Measurements from ENCODE around the gene PRKN.

Gene PRKN

GRCh38 chr6:161813156-161813555, 914.4 kb downstream of the PRKN start:
- H3K4me3 ChIP-seq (ENCODE audit: low read depth, low read length): no peak overlapping the region
- no peak for TF ChIP-seq CTCF (IDR thresholded peaks at IDR 0.05; ENCODE audit: low read depth, low read length)

- no peak for TF ChIP-seq CTCF (IDR thresholded peaks at IDR 0.05; ENCODE audit: low read depth, low read length)
Measured at GRCh38 chr6:161809971-161810370, 917.6 kb downstream of the PRKN start.

GRCh38 chr6:161804838-161805237, 922.7 kb downstream of the PRKN start:
- no peak for TF ChIP-seq CTCF (IDR thresholded peaks at IDR 0.05; ENCODE audit: low read depth, low read length)
- no peak overlapping the region for H3K4me3 ChIP-seq (ENCODE audit: low read depth, low read length)

More at GRCh38 chr6:161809971-161810370, 917.6 kb downstream of the PRKN start:
- H3K4me3 ChIP-seq (ENCODE audit: low read depth, low read length): no peak overlapping the region

- TF ChIP-seq CTCF (IDR thresholded peaks at IDR 0.05; ENCODE audit: low read depth, low read length): no peak
- H3K4me3 ChIP-seq (ENCODE audit: low read depth, low read length): no peak overlapping the region
Measured at GRCh38 chr6:161803131-161803530, 924.4 kb downstream of the PRKN start.

GRCh38 chr6:161802231-161802630, 925.3 kb downstream of the PRKN start:
- H3K4me3 ChIP-seq (ENCODE audit: low read depth, low read length): no peak overlapping the region
- TF ChIP-seq CTCF (IDR thresholded peaks at IDR 0.05; ENCODE audit: low read depth, low read length): no peak

GRCh38 chr6:161798844-161799394, 928.6 kb downstream of the PRKN start:
- H3K4me3 ChIP-seq (ENCODE audit: low read depth, low read length): no peak overlapping the region
- no peak for TF ChIP-seq CTCF (IDR thresholded peaks at IDR 0.05; ENCODE audit: low read depth, low read length)

GRCh38 chr6:161796681-161797080, 930.9 kb downstream of the PRKN start:
- no peak for TF ChIP-seq CTCF (IDR thresholded peaks at IDR 0.05; ENCODE audit: low read depth, low read length)
- no peak overlapping the region for H3K4me3 ChIP-seq (ENCODE audit: low read depth, low read length)

All from WI38 (cell line).